H1 (cell line): Measurements from ENCODE around the gene P2RY11. TPM values are rescaled to one million over a fixed set of nuclear protein-coding genes. Genes with fewer than 3 reads are reported as not detected.

Source experiments
- CTCF ChIA-PET: fragments of 300-600 bp; sonication (Branson Sonifier 250); formaldehyde crosslinking; loops from one replicate; lab custom pipeline; 2021; ENCODE audit not compliant: partially characterized antibody; lab: Charles Lee
- POLR2A ChIA-PET: fragments of 300-600 bp; sonication (Branson Sonifier 250); formaldehyde crosslinking; loops from one replicate; lab custom pipeline; 2021; ENCODE audit warnings: inconsistent platforms; ENCODE audit not compliant: partially characterized antibody; lab: Charles Lee
- DNase-seq, 2 experiments: peaks; one replicate each; pipeline versions ENCODE4 v3.0.0 to v3.0.0-alpha.2; 2010 to 2022; ENCODE audit warnings: low spot score in 2 of 2, low read depth in 1 of 2, mixed read lengths in 1 of 2
- FAIRE-seq: peaks from 2 replicates; lab custom pipeline; 2011; peaks lifted over from hg19 to GRCh38; lab: Jason Lieb, UNC
- H2AFZ ChIP-seq: 2 replicates; pipeline ENCODE4 v1.8.1; 2012; ENCODE audit warnings: low read length, inconsistent platforms
- H2AK5ac ChIP-seq: 2 replicates; pipeline ENCODE4 v1.6.1; 2013; ENCODE audit warnings: low read depth, low read length
- H2BK120ac ChIP-seq: replicated peaks from 2 replicates; pipeline ENCODE3; 2013; ENCODE audit warnings: low read depth, low read length, inconsistent platforms
- H2BK12ac ChIP-seq: 2 replicates; pipeline ENCODE4 v1.6.1; 2013; ENCODE audit warnings: low read depth, low read length
- H2BK15ac ChIP-seq: 2 replicates; pipeline ENCODE4 v1.6.1; 2013; ENCODE audit warnings: low read length
- H2BK20ac ChIP-seq: 2 replicates; pipeline ENCODE4 v1.6.1; 2013; ENCODE audit warnings: low read length
- H2BK5ac ChIP-seq: 2 replicates; pipeline ENCODE4 v1.6.1; 2013; ENCODE audit warnings: low read depth, low read length
- H3K14ac ChIP-seq: 2 replicates; pipeline ENCODE4 v1.6.1; 2013; ENCODE audit warnings: inconsistent platforms; ENCODE audit not compliant: insufficient read length
- H3K18ac ChIP-seq: 2 replicates; pipeline ENCODE4 v1.6.1; 2013; ENCODE audit warnings: low read length; ENCODE audit errors: extremely low read depth
- H3K23ac ChIP-seq: 2 replicates; pipeline ENCODE4 v1.6.1; 2013; ENCODE audit warnings: inconsistent platforms; ENCODE audit not compliant: insufficient read length
- H3K23me2 ChIP-seq: 2 replicates; pipeline ENCODE4 v1.6.1; 2013; ENCODE audit warnings: low read depth, low read length
- H3K27ac ChIP-seq: 2 replicates; pipeline ENCODE4 v1.6.1; 2011; ENCODE audit warnings: low read depth, low read length, inconsistent platforms
- H3K27me3 ChIP-seq, 4 experiments: replicated peaks in 1 of 4; 1 replicate in 1 of 4; 2 replicates in 3 of 4; pipeline versions ENCODE4 v1.6.1 to v1.8.1; 2011 to 2013; ENCODE audit warnings: low read length in 3 of 4, mild to moderate bottlenecking in 3 of 4, inconsistent platforms in 2 of 4, mixed read lengths in 2 of 4, moderate library complexity in 1 of 4; ENCODE audit not compliant: control insufficient read depth in 3 of 4, insufficient read depth in 3 of 4; ENCODE audit errors: extremely low read depth in 1 of 4
- H3K36me3 ChIP-seq, 4 experiments: 2 replicates each; pipeline versions ENCODE4 v1.6.1 to v1.8.1; 2011 to 2013; ENCODE audit warnings: mild to moderate bottlenecking in 4 of 4, low read length in 3 of 4, moderate library complexity in 2 of 4, control low read depth in 1 of 4, inconsistent platforms in 1 of 4; ENCODE audit not compliant: insufficient read depth in 4 of 4, control insufficient read depth in 2 of 4
- H3K4ac ChIP-seq: replicated peaks from 2 replicates; pipeline ENCODE3; 2013; ENCODE audit warnings: low read length, low read depth, mixed read lengths, inconsistent platforms; ENCODE audit not compliant: insufficient read length
- H3K4me1 ChIP-seq, 4 experiments: replicated peaks in 1 of 4; 1 replicate in 1 of 4; 2 replicates in 3 of 4; pipeline versions ENCODE4 v1.6.1 to v1.8.1; 2011 to 2013; ENCODE audit warnings: low read length in 3 of 4, inconsistent platforms in 2 of 4, mixed read lengths in 1 of 4; ENCODE audit not compliant: insufficient read depth in 4 of 4, control insufficient read depth in 3 of 4
- H3K4me2 ChIP-seq, 2 experiments: 2 replicates each; pipeline versions ENCODE4 v1.6.1 to v1.8.1; 2011 to 2013; ENCODE audit warnings: low read depth in 2 of 2, low read length in 2 of 2, control low read depth in 1 of 2, inconsistent platforms in 1 of 2, mild to moderate bottlenecking in 1 of 2; ENCODE audit not compliant: insufficient read depth in 1 of 2
- H3K4me3 ChIP-seq, 4 experiments: fragments of 200-600, 300-600 bp in 1 of 4; sonication (generic), shearing (Covaris generic), sonication (Bioruptor Twin) in 1 of 4; 2 replicates each; pipeline versions ENCODE4 v1.5.1 to v1.8.1; 2011 to 2016; ENCODE audit warnings: low read length in 4 of 4, low read depth in 3 of 4, control low read depth in 2 of 4, inconsistent platforms in 2 of 4, mild to moderate bottlenecking in 2 of 4, mixed read lengths in 1 of 4, moderate library complexity in 1 of 4; ENCODE audit not compliant: insufficient read depth in 2 of 4; ENCODE audit errors: extremely low read depth in 1 of 4
- H3K56ac ChIP-seq: replicated peaks from 2 replicates; pipeline ENCODE3; 2013; ENCODE audit warnings: low read depth, mild to moderate bottlenecking, mixed read lengths, low read length, inconsistent platforms; ENCODE audit not compliant: insufficient read length
- H3K79me1 ChIP-seq: 2 replicates; pipeline ENCODE4 v1.6.1; 2013; ENCODE audit warnings: low read depth, low read length, control low read depth
- H3K79me2 ChIP-seq, 2 experiments: 2 replicates each; pipeline versions ENCODE4 v1.6.1 to v1.8.1; 2012 to 2013; ENCODE audit warnings: low read length in 2 of 2, mild to moderate bottlenecking in 2 of 2, inconsistent platforms in 1 of 2; ENCODE audit not compliant: insufficient read depth in 2 of 2, control insufficient read depth in 1 of 2
- H3K9ac ChIP-seq, 4 experiments: replicated peaks in 1 of 4; 1 replicate in 1 of 4; 2 replicates in 3 of 4; pipeline versions ENCODE4 v1.6.1 to v1.8.1; 2011 to 2013; ENCODE audit warnings: low read depth in 3 of 4, low read length in 3 of 4, control low read depth in 2 of 4, mild to moderate bottlenecking in 2 of 4, moderate library complexity in 2 of 4, inconsistent platforms in 1 of 4; ENCODE audit errors: extremely low read depth in 1 of 4
- H3K9me3 ChIP-seq, 2 experiments: 2 replicates each; pipeline versions ENCODE4 v1.6.1 to v1.8.1; 2012 to 2013; ENCODE audit warnings: mild to moderate bottlenecking in 2 of 2, moderate library complexity in 2 of 2, control low read depth in 1 of 2, inconsistent platforms in 1 of 2, low read depth in 1 of 2, low read length in 1 of 2, mixed read lengths in 1 of 2; ENCODE audit not compliant: insufficient read depth in 2 of 2
- H4K20me1 ChIP-seq, 2 experiments: replicated peaks in 1 of 2; 2 replicates each; pipeline versions ENCODE3 to v1.8.1; 2011 to 2013; ENCODE audit warnings: inconsistent platforms in 2 of 2, low read length in 2 of 2, mild to moderate bottlenecking in 1 of 2; ENCODE audit not compliant: insufficient read depth in 2 of 2, control insufficient read depth in 1 of 2
- H4K5ac ChIP-seq: 2 replicates; pipeline ENCODE4 v1.6.1; 2013; ENCODE audit warnings: low read length, low read depth, mixed read lengths, inconsistent platforms; ENCODE audit not compliant: insufficient read length
- H4K8ac ChIP-seq: 2 replicates; pipeline ENCODE4 v1.8.0; 2013; ENCODE audit warnings: mild to moderate bottlenecking, moderate library complexity, low read length, inconsistent platforms; ENCODE audit not compliant: insufficient read depth; ENCODE audit errors: extremely low read depth
- H4K91ac ChIP-seq: replicated peaks from 2 replicates; pipeline ENCODE3; 2013; ENCODE audit warnings: low read length, mixed read lengths, inconsistent platforms; ENCODE audit not compliant: insufficient read length
- CBX8 ChIP-seq: fragments of 300-800, 300-1000 bp; sonication (generic); IDR thresholded peaks from 2 replicates; pipeline ENCODE4 v1.7.1; 2016; ENCODE audit warnings: low read depth, low read length, borderline replicate concordance
- RXRA ChIP-seq: IDR thresholded peaks from 2 replicates; pipeline ENCODE4 v1.6.1; 2011; ENCODE audit warnings: low read depth, mild to moderate bottlenecking, low read length, moderate library complexity; ENCODE audit not compliant: insufficient read depth
- WGBS, 2 experiments: shearing (Covaris generic) in 1 of 2; methylation state at CpG; one replicate each; pipeline versions ENCODE4 v1.1.6 to v1.1.7; 2013 to 2015; ENCODE audit warnings: low lambda C conversion rate in 2 of 2, mixed read lengths in 2 of 2, inconsistent platforms in 1 of 2, low coverage in 1 of 2, missing lambda C conversion rate in 1 of 2; ENCODE audit not compliant: insufficient replicate concordance in 2 of 2, insufficient coverage in 1 of 2, insufficient read length in 1 of 2; ENCODE audit errors: extremely low coverage in 1 of 2, missing lambda C conversion rate in 1 of 2; 5-methylcytosine and 5-hydroxymethylcytosine counted together
- polyA plus RNA-seq, 7 experiments: library from polyadenylated mRNA; depleted of rRNA in 3 of 7; stranded (reverse) in 5 of 7; unstranded in 2 of 7; fragments of >200 nt in 5 of 7; fragments of 200-250 nt in 2 of 7; gene quantifications; 1 replicate in 5 of 7; 2 replicates in 1 of 7; 4 replicates in 1 of 7; pipeline versions ENCODE4 v1.2.1 to v1.2.3, GENCODE V29; 2011 to 2013; ENCODE audit warnings: missing spikeins in 2 of 7, mixed read lengths in 2 of 7
- total RNA-seq: library from RNA; stranded (reverse); fragmentation: NEBNext Ultra II Directional; extraction: Animal tissue kit (Norgen Biotek cat#: 25700); gene quantifications from 2 replicates; pipeline ENCODE4 v1.2.1, GENCODE V29; 2021

The P2RY11 gene
- total and polyA plus RNA-seq, 2 of the 8 experiments (the other 6 are each of a cell fraction or from before 2014, with no cell fraction given) = 9.2 to 18.0 TPM

GRCh38 chr19:10138879-10139795 is 27.6 kb downstream of the P2RY11 start:
- Histone ChIP-seq H3K18ac (no peak overlapping the region), H3K9ac (no peak overlapping the region), H4K5ac (no peak overlapping the region), H4K20me1 (peaks cover 8 to 30% of the 10 kb centered on the region in 2 experiments), H2BK15ac (no peak overlapping the region), H3K4me3 (no peak overlapping the region), H2BK120ac (no peak overlapping the region), H3K4me1 (no peaks in the 10 kb centered on the region), H2BK5ac (no peak overlapping the region), H3K27me3 (no peaks in the 10 kb centered on the region), H3K9me3 (no peaks in the 10 kb centered on the region), H2BK20ac (no peak overlapping the region), H3K79me2 (no peaks in the 10 kb centered on the region), H2AFZ (no peak overlapping the region), H4K91ac (no peak overlapping the region), H3K23me2 (no peaks in the 10 kb centered on the region), H3K36me3 (peaks cover 53 to 98% (median 84%) of the 10 kb centered on the region in 4 experiments), H3K4me2 (no peak overlapping the region), H3K56ac (no peak overlapping the region), H3K79me1 (no peaks in the 10 kb centered on the region), H3K23ac (no peak overlapping the region), H3K4ac (no peak overlapping the region), H3K14ac (no peak overlapping the region), H3K27ac (no peak overlapping the region), H2AK5ac (no peak overlapping the region), H4K8ac (no peak overlapping the region), H2BK12ac (no peak overlapping the region)
- POLR2A ChIA-PET = interaction anchor here (0.6 to 29.1 kb wide), 3 partner anchors 10 to 125 kb away, joined by 3 to 412 read pairs (median 4); partner anchors contain the start of genes ANGPTL6, P2RY11 and PPAN
- FAIRE-seq (no peak), DNase-seq (no peak)
- CTCF ChIA-PET = interaction anchor here (0.6 to 1.4 kb wide), 9 partner anchors 8 to 303 kb away, joined by 3 to 4 read pairs (median 3); partner anchors contain the start of gene ICAM1
- 92% methylated on average over 27 of the region's 27 CpGs; no CpG with 5 or more reads in 1 of the 2 experiments for whole genome bisulfite sequencing, 2 experiments
- TF ChIP-seq RXRA (no peak), CBX8 (no peak)
